HG03095 (cell line): Measurements from ENCODE around the gene MRPL55.

Experiments
- ATAC-seq: cut with Tn5 transposase; IDR thresholded peaks from one replicate; pipeline ENCODE4 v1.9.1; 2021; ENCODE audit warnings: moderate library complexity; ENCODE audit not compliant: unreplicated experiment

MRPL55 gene

GRCh38 chr1:228073857-228074545 lies 35.1 kb downstream of the MRPL55 start:
- no peak for ATAC-seq

- ATAC-seq = no peak
These were observed 35.8 kb downstream of the MRPL55 start for GRCh38 chr1:228073061-228073856.

- no peak for ATAC-seq
These were observed 36.4 kb downstream of the MRPL55 start for GRCh38 chr1:228072658-228073043.

GRCh38 chr1:228071839-228072657 lies 37.1 kb downstream of the MRPL55 start:
- no peak for ATAC-seq

- no peak for ATAC-seq
These were observed 38.2 kb downstream of the MRPL55 start for GRCh38 chr1:228070851-228071250.

- ATAC-seq = no peak
These were observed 38.9 kb downstream of the MRPL55 start for GRCh38 chr1:228070173-228070572.

- ATAC-seq = no peak
These were observed 40.7 kb downstream of the MRPL55 start for GRCh38 chr1:228068359-228068758.

GRCh38 chr1:228066891-228067654 lies 42.0 kb downstream of the MRPL55 start:
- no peak for ATAC-seq

- no peak for ATAC-seq
These were observed 42.7 kb downstream of the MRPL55 start for GRCh38 chr1:228066416-228066815.

- no peak for ATAC-seq
These were observed 43.4 kb downstream of the MRPL55 start for GRCh38 chr1:228065543-228066347.

GRCh38 chr1:228064741-228065542 lies 44.2 kb downstream of the MRPL55 start:
- no peak for ATAC-seq

- no peak for ATAC-seq
These were observed 44.8 kb downstream of the MRPL55 start for GRCh38 chr1:228064296-228064695.

GRCh38 chr1:228063251-228064191 lies 45.6 kb downstream of the MRPL55 start:
- no peak for ATAC-seq

GRCh38 chr1:228062812-228063211 lies 46.3 kb downstream of the MRPL55 start:
- ATAC-seq = no peak

- no peak for ATAC-seq
These were observed 46.9 kb downstream of the MRPL55 start for GRCh38 chr1:228062085-228062791.

GRCh38 chr1:228061411-228062084 lies 47.6 kb downstream of the MRPL55 start:
- ATAC-seq = no peak
